Thoracic aorta (tissue), 2 donors: Measurements from ENCODE around the gene LAMB2. TPM values are rescaled to one million over a fixed set of nuclear protein-coding genes. Genes with fewer than 3 reads are reported as not detected.

Experiments
- ATAC-seq: fragments of 150-250 bp; one replicate; pipeline ENCODE4 v1.8.0; 2017; ENCODE audit warnings: low read depth; ENCODE audit not compliant: insufficient number of reproducible peaks, low FRiP score
- DNase-seq: peaks from one replicate; pipeline ENCODE4 v3.0.0-alpha.2; 2020; ENCODE audit warnings: low spot score
- H3K27ac ChIP-seq, 2 donors: fragments of 200-600 bp; sonication (generic); 1 replicate in 1 of 2; 2 replicates in 1 of 2; pipeline ENCODE4 v1.5.1; 2016; ENCODE audit warnings: mild to moderate bottlenecking in 2 of 2, moderate library complexity in 2 of 2
- H3K27me3 ChIP-seq: fragments of 200-600 bp; sonication (generic); replicated peaks from 2 replicates; pipeline ENCODE4 v1.6.0; 2016; ENCODE audit warnings: mild to moderate bottlenecking; ENCODE audit not compliant: insufficient read depth
- H3K36me3 ChIP-seq: fragments of 200-600 bp; sonication (generic); one replicate; pipeline ENCODE4 v1.5.1; 2016
- H3K4me1 ChIP-seq, 2 donors: fragments of 200-600 bp; sonication (generic); 1 replicate in 1 of 2; 2 replicates in 1 of 2; pipeline versions ENCODE4 v1.5.1 to v1.6.0; 2016; ENCODE audit warnings: low read depth in 2 of 2, mild to moderate bottlenecking in 1 of 2; ENCODE audit not compliant: control insufficient read depth in 1 of 2
- H3K4me3 ChIP-seq: fragments of 200-600 bp; sonication (generic); 2 replicates; pipeline ENCODE4 v1.5.1; 2016; ENCODE audit warnings: mild to moderate bottlenecking
- H3K9me3 ChIP-seq: fragments of 200-600 bp; sonication (generic); 2 replicates; pipeline ENCODE4 v1.5.1; 2016
- CTCF ChIP-seq: fragments of 200-600 bp; sonication (generic); IDR thresholded peaks from one replicate; pipeline ENCODE4 v1.5.1; 2019; ENCODE audit warnings: antibody characterized with exemption
- total RNA-seq, 2 donors: library from RNA; depleted of rRNA; stranded (reverse); fragments of >200 nt; gene quantifications; one replicate each; pipeline versions ENCODE4 v1.1.0 to v1.2.3, GENCODE V29; 2016

The LAMB2 gene
- total RNA-seq, 2 donors from 2014 or later = 764 to 806 TPM

DNA sequence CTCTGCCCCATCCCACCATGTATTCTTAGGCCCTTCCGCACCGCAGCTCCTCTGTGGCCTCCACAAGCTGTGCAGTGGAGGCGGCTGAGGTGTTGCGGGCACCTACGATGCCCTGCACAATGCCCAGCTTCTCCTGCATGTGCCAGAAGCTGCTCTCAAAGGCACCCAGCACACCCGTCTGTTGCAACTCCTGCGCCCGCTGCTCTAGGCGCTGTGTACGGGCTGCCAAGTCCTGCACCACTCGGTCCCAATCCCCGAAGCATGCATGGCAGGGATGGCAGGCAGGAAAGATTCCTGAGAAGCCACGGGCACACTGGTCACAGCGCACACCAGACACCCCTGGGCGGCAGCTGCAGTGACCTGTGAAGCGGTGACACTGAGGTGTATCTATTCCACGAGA lies 9.2 kb downstream of the LAMB2 start:
- H3K4me3 ChIP-seq = no peak overlapping the region
- H3K27me3 ChIP-seq = no peaks in the 10 kb centered on the region
- no peak overlapping the region for H3K27ac ChIP-seq
- peaks cover 14 to 16% of the 10 kb centered on the region in 2 donors for H3K4me1 ChIP-seq
- TF ChIP-seq CTCF = no peak
- H3K9me3 ChIP-seq = no peaks in the 10 kb centered on the region
- ATAC-seq = no peak
- no peak for DNase-seq
- peaks cover 59% of the 10 kb centered on the region for H3K36me3 ChIP-seq

DNA sequence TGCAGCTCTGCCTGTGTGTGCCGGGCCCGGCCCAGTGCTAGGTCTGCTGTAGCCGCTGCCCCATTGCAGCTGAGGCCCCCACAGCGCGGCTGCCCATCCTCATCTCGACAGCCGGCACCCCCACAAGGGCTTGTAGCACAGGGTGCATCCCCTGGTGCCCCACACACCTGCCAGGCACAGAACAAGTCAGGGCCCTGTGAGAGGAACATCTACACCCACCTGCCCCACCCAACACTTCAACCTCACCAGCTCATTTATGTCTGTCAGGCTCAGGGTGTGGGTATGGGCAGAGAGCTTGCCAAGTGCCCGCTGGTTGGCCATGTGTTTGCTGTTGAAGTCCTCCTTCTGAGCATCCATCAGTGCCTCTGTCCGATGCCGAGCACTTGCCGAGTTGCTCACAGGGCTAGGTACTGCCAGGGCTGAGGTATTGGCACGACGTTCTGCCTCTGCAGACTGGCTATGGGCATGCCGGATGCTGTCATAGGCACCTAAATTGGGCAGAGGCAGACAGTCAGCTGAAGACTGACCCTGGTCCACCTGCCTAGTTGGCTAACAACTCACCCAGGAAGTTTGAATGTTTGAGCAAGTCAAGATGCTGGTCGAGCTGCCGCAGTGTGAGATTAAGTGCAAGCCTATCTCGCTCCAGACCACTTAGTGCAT lies 9.8 kb downstream of the LAMB2 start:
- TF ChIP-seq CTCF = no peak
- ATAC-seq (no peak), DNase-seq (no peak)
- H3K36me3 ChIP-seq = peaks cover 59% of the 10 kb centered on the region
- H3K9me3 ChIP-seq = no peaks in the 10 kb centered on the region
- H3K27ac ChIP-seq = no peak overlapping the region
- H3K27me3 ChIP-seq = no peaks in the 10 kb centered on the region
- H3K4me3 ChIP-seq = no peak overlapping the region
- peaks cover 15 to 17% of the 10 kb centered on the region in 2 donors for H3K4me1 ChIP-seq

DNA sequence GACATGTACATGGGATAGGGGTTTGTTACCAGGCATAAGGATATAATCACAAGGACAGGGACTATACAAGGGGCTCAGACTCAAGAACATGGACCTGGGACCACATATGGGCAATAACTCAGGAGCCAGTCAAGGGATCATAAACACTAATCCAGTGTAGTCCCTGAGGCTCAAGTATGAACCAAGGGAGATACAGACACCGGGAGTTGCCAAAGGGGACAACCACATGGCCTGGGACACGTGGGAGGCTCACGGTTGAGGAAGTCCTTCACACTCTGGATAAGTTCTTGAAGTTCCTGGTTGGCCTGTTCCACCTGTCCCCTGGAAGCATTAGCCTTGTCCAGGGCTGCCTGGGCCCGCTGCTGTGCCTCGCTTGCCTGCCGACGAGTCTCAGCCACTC lies 10.4 kb downstream of the LAMB2 start:
- H3K9me3 ChIP-seq = no peaks in the 10 kb centered on the region
- peaks cover 15 to 17% of the 10 kb centered on the region in 2 donors for H3K4me1 ChIP-seq
- TF ChIP-seq CTCF = no peak
- ATAC-seq (no peak), DNase-seq (no peak)
- H3K27ac ChIP-seq = no peak overlapping the region
- H3K27me3 ChIP-seq = no peaks in the 10 kb centered on the region
- H3K36me3 ChIP-seq = peaks cover 64% of the 10 kb centered on the region
- no peak overlapping the region for H3K4me3 ChIP-seq

DNA sequence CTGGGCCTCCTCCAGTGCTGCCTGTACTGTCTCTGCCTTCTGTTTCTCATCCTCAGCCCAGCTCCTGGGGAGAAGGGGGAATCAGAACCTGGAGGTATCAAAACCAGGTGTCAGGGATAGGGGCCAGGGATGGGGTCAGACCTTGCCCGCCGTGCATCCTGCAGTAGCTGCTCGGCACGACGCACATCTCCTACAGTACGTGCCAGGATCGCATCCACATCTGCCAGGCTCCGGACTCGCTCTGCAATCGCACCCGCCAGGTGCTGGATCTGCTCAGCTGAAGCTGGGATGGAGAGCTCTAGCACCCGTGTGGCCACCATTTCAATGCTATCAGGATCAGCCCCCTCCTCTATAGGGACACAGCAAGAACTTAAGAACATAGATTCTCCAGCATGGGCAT lies 10.8 kb downstream of the LAMB2 start:
- Histone ChIP-seq H3K4me1 (peaks cover 15 to 17% of the 10 kb centered on the region in 2 donors), H3K36me3 (peaks cover 68% of the 10 kb centered on the region), H3K4me3 (no peak overlapping the region), H3K27me3 (no peaks in the 10 kb centered on the region), H3K9me3 (no peaks in the 10 kb centered on the region), H3K27ac (no peak overlapping the region)
- ATAC-seq (no peak), DNase-seq (no peak)
- no peak for TF ChIP-seq CTCF

DNA sequence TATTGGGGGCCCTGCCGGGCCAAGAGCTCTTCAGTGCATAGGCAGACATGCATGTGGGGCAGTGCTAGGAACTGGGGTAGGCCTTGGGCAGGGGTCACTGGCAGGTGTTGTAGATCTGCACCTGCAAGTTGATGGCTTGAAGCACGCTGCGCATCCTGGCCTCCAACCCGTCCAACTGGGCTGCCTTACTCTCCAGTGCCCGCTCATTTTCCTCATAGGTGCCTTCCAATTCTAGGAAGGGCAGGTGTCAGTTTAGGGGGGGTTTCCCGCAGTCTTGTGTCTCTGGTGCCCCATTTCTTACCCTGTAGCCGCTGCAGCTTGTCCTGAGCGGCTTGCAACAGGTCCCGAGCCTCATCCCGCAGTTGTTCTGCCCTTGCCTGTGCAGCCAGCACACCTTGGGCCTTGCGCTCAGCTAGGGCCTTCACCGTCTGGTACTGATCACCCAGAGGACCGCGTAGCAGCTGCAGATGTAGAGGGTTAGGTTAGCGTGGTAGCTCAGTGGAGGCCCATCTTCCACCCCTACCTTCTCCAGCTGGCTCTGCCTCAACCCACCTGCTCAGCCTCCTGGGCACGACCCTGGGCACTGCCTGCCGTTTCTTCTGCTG lies 11.6 kb downstream of the LAMB2 start:
- peaks cover 74% of the 10 kb centered on the region for H3K36me3 ChIP-seq
- TF ChIP-seq CTCF = no peak
- ATAC-seq = no peak
- peak overlapping the region; percentile 97 for H3K4me3 ChIP-seq
- H3K9me3 ChIP-seq = no peaks in the 10 kb centered on the region
- no peak for DNase-seq
- H3K27ac ChIP-seq = peak overlapping the region; percentile 92 to 97
- H3K27me3 ChIP-seq = no peaks in the 10 kb centered on the region
- H3K4me1 ChIP-seq = peaks cover 15 to 17% of the 10 kb centered on the region in 2 donors
